Epithelial cell of esophagus (primary cell): Measurements from ENCODE around the gene ANTXRL.

ENCODE experiments used
- DNase-seq: peaks from one replicate; pipeline ENCODE4 v3.0.0; 2010; ENCODE audit warnings: low read depth
- H3K4me3 ChIP-seq: 2 replicates; pipeline ENCODE4 v1.5.1; 2011; ENCODE audit warnings: mild to moderate bottlenecking, low read length, control low read depth
- TF ChIP-seq, protein P1 (sequence below): IDR thresholded peaks from 2 replicates; pipeline ENCODE4 v1.5.1; 2011; ENCODE audit warnings: low read depth, mild to moderate bottlenecking, low read length, control low read depth, inconsistent platforms; ENCODE audit not compliant: insufficient read depth; ENCODE audit errors: missing control alignments

Gene ANTXRL

DNA sequence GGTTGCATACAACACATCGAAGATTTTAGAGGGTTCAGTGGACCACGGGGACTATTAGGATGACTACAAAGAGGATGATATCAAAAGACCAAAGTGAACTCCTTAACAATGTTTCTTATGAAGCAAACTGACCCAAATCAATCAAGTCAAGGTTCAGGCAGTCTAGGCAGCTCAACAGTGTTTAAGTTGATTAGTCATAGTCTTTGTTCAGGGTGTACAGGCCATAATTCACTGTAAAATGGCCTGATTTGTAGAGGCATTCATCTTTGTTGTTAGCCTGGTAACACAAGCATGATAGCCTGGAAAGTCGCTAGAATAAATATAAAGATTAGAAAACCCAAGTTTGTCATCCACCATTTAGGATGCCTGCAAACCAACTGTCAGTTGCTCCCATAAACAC lies 32.6 kb downstream of the ANTXRL start:
- TF ChIP-seq, protein P1, sequence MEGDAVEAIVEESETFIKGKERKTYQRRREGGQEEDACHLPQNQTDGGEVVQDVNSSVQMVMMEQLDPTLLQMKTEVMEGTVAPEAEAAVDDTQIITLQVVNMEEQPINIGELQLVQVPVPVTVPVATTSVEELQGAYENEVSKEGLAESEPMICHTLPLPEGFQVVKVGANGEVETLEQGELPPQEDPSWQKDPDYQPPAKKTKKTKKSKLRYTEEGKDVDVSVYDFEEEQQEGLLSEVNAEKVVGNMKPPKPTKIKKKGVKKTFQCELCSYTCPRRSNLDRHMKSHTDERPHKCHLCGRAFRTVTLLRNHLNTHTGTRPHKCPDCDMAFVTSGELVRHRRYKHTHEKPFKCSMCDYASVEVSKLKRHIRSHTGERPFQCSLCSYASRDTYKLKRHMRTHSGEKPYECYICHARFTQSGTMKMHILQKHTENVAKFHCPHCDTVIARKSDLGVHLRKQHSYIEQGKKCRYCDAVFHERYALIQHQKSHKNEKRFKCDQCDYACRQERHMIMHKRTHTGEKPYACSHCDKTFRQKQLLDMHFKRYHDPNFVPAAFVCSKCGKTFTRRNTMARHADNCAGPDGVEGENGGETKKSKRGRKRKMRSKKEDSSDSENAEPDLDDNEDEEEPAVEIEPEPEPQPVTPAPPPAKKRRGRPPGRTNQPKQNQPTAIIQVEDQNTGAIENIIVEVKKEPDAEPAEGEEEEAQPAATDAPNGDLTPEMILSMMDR, result no peak
- H3K4me3 ChIP-seq, result no peak overlapping the region
- no peak for DNase-seq

DNA sequence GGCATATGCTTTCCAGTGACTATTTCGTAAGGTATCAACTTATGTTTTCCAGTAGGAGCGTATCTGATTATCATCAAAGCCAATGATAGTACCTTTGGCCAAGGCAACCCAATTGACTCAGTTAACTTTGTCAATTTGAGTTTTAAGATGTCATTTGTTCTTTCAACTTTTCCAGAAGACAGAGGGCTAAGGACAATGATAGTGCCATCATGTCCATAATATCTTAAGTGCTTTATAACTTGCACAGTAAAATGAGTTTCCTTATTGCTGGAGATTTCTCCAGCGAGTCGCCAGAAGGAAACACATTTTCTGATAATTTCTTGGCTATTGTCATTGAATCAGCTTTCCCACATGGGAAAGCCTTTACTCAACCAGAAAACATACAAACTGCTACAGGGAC lies 35.0 kb downstream of the ANTXRL start:
- no peak overlapping the region for H3K4me3 ChIP-seq
- TF ChIP-seq, protein P1, result no peak
- no peak for DNase-seq

DNA sequence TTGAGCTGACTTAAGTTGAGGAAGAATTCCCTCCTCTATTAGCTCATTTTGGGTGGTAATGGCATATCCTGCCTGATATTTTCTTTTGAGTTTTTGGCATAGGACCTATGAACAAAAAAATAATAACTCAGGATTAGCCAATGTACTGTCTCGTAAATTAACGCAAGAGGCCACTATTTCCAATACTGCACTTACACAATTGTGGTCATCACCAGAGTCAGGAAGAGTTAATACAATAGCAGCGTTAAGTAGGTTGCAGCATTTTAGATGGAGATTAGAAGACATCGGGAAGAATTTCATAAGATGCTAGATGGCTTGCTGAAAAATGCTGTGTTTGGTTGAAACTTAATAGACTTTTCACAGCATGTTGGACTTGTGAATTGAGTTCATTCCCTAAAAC lies 36.4 kb downstream of the ANTXRL start:
- H3K4me3 ChIP-seq, result no peak overlapping the region
- TF ChIP-seq, protein P1, result no peak
- no peak for DNase-seq

DNA sequence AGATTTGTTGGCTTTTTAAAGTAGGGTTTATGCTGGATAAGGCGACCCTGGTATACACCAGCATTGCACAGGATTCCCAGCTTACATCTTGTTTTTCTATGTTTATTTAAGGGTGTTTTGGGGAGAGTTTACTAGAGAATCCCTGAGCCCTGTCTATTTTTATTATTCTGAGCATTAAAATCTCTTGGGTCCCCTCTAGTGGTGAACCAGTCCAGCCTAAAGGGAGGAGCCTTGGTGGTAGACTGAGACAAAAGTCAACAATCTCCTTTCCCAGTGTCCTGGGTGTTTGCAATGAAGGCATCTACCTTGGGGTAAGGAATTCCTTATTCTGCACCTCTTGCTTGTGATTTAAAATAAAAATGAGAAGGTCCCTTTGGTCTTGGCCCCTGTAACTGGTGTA lies 38.2 kb downstream of the ANTXRL start:
- TF ChIP-seq, protein P1, result peak; percentile 52

DNA sequence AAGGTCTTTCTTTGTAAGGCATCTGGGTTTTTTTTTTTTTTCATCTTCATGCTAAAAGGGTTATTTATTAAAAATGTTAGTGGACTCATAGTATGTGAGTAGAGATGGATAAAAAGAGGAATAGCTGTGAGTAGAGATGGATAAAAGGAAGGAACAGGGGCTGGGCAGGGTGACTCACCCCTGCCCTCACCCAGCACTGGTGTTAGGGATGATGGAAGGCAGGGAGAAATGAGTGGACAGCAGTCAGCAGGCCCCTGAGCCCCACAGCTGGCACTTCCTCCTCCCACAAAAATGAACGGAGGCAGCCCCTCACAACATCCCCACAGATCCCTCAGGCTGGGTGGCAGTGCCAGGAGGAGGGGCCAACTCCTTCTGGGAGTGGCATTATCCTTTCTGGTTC lies 39.3 kb downstream of the ANTXRL start:
- TF ChIP-seq, protein P1, result no peak
- H3K4me3 ChIP-seq, result no peak overlapping the region
- no peak for DNase-seq

More for the DNA sequence above, 38.2 kb downstream of the ANTXRL start:
- no peak overlapping the region for H3K4me3 ChIP-seq
- DNase-seq, result peak; percentile 22

DNA sequence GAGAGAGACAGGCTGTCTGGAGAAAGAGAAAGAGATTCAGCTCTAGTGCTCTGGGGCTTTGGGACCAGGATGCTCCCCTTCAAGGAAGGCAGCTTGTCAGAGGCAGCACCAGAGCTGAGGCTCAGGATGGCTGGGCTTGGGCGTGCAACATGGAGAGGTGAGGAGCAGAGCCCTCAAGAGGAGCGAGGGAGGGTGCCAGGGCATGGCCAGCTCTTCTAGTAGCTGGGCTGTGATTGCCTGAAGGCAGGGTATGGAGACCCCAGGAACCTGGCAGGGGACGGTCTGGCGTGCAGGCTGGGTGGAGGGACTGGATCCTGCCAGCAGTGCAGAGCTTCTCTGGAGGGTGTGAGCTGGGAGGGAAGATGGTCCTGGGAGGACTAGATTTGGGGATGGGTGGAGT lies 40.2 kb downstream of the ANTXRL start:
- H3K4me3 ChIP-seq, result no peak overlapping the region
- TF ChIP-seq, protein P1, result no peak
- no peak for DNase-seq

DNA sequence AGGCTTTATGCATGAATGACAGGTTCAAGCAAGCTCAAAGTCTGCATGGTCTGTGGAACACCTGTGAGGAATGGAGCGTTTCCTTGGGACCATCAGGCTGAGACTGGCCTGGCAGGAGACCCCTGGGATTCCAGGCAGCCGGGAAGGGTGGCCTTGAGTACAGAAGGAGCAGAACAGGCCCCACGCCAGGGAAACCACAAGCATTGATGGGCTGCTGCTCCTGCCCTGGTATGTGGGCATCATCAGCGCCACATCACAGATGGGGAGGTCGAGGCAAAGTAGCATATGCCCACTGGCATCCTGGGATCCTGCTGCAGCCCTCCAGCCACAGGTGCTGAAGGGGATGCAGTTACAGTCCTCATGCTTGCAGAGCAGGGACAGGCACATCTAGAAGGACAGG lies 40.9 kb downstream of the ANTXRL start:
- DNase-seq, result no peak
- no peak overlapping the region for H3K4me3 ChIP-seq
- TF ChIP-seq, protein P1, result no peak
